ENCODE measurements around the gene PDZD7.

Gene PDZD7

DNA sequence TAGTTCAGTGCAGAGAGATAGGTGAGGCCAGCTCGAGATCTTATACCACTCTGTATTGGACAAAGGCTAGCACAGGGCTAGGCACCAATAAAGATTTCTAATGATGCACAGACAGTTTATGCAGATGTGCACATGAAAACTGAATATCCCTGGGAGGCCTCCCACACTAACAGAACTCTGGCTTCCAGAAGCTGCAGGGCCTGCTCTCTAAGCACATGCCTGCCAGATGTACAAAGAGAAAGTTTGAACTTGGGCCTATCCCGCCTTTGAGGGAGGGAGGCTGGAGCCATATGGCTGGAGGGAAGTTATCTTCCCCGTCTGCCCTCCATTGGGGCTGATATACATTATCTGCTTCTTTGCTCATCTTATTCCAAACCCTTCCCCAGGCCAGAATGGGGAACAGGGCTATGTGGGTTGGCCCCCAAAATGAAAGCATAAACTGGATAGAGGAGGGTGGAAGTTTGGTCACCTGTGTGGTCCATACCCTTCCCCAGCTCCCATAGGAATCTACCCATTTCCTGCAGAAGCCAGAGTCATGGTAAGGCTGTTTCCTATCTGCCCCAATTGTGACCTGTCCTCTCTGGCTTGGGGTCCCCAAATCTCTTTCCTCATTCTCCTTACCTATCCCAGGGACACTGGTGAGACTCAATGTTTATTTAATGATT, 34.7 kb upstream of the PDZD7 start:
- CTCF ChIA-PET, result interaction anchor here (1.2 to 11.9 kb wide), 5 partner anchors 13 to 77 kb away, joined by 5 to 140 read pairs (median 45); no protein-coding TSS in a partner anchor
- no peak for DNase-seq
- Mint-ChIP-seq H3K36me3 (no peaks in the 10 kb centered on the region), H3K27me3 (peaks cover 70% of the 10 kb centered on the region), H3K9me3 (no peaks in the 10 kb centered on the region), H3K27ac (peak overlapping the region; percentile 33), H3K4me1 (peaks cover 43% of the 10 kb centered on the region), H3K4me3 (no peak overlapping the region)

DNA sequence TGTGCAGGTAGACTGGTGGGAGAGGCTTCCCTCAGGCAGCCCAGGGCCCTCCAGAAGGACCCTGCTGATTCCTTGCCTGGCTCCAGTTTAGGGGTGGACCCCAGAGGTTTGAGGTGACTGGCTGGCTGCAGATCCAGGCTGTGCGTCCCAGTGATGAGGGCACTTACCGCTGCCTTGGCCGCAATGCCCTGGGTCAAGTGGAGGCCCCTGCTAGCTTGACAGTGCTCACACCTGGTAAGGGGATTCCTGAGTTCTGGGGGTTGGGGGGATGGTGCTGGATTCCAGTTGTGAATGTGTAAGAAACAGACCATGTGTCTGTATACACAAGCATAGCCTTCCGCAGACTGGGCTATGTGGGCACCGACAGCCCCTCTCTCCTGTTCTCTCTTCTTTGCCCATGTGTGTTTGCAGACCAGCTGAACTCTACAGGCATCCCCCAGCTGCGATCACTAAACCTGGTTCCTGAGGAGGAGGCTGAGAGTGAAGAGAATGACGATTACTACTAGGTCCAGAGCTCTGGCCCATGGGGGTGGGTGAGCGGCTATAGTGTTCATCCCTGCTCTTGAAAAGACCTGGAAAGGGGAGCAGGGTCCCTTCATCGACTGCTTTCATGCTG, 33.6 kb upstream of the PDZD7 start:
- CTCF ChIA-PET, result interaction anchor here (1.2 to 11.9 kb wide), 5 partner anchors 12 to 78 kb away, joined by 5 to 140 read pairs (median 45); no protein-coding TSS in a partner anchor
- Mint-ChIP-seq H3K9me3 (no peaks in the 10 kb centered on the region), H3K36me3 (peaks cover 6% of the 10 kb centered on the region), H3K4me1 (peaks cover 49% of the 10 kb centered on the region), H3K4me3 (no peak overlapping the region), H3K27me3 (peaks cover 66% of the 10 kb centered on the region), H3K27ac (no peak overlapping the region)
- DNase-seq, result no peak

DNA sequence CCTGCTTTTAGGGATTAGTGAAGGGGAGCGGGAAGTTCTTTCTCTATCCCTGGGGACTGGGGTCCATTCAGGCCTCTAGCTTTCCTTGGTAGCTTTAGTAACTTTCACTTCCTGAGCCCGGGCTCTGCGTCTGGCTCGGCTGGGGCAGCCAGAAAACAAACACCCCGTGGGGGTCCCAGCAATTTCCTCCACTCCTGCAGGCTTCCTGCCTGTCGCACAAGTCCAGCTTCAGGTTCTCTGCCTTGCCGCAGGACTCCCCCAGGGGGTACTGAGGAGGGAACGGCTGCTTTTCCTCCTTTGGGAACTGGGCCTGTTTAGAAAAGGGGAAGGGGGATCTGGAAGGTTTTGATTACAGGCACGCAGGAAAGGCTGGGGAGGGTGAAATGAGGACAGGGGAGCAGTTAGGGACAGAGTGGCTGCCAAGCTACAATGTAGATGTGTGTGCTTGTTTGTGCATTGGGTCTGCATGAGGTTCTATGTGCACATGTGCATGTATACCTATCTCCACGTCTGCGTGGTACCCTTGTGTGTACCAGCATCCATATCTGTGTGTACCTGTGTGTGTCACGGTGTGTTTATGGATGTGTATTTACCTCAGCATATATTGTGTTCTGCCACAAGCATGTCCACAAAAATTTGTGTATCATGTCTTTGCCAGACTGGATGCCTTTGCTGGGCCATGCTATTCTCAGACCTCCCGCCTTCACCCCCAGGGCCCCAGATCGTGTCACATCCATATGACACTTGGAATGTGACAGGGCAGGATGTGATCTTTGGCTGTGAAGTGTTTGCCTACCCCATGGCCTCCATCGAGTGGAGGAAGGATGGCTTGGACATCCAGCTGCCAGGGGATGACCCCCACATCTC, 32.9 kb upstream of the PDZD7 start:
- H3K27me3 Mint-ChIP-seq, result peaks cover 66% of the 10 kb centered on the region
- DNase-seq, result no peak
- no peak overlapping the region for H3K4me3 Mint-ChIP-seq
- no peaks in the 10 kb centered on the region for H3K9me3 Mint-ChIP-seq
- H3K36me3 Mint-ChIP-seq, result peaks cover 8% of the 10 kb centered on the region
- no peak overlapping the region for H3K27ac Mint-ChIP-seq
- H3K4me1 Mint-ChIP-seq, result peaks cover 56% of the 10 kb centered on the region
- CTCF ChIA-PET, result interaction anchor here (1.0 to 11.9 kb wide), 8 partner anchors 8 to 78 kb away, joined by 3 to 140 read pairs (median 31); no protein-coding TSS in a partner anchor

DNA sequence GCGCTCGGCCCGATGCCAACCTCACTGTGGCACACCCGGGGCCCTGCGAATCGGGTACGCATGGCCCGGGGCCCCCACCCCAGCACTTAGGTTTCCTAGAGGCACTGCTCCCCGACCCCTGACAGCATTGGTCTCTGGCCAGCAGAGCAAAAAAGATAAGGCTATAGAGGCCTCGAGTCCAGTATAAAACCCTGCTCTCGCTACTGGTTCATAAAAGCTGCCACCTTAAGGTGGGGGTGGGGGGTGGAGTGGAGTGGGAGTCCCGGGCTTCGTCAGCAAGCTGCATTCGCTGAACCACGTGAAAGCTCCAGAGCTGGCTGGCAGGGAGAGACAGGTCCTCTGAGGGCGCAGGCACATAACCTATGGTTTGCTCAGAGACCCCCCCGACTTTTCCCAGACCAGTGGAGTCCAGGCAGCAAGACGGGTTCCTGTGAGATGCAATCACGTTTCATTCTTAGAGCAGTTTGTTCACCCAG, 32.2 kb upstream of the PDZD7 start:
- no peak overlapping the region for H3K4me3 Mint-ChIP-seq
- H3K36me3 Mint-ChIP-seq, result peaks cover 8% of the 10 kb centered on the region
- peaks cover 66% of the 10 kb centered on the region for H3K27me3 Mint-ChIP-seq
- H3K4me1 Mint-ChIP-seq, result peaks cover 60% of the 10 kb centered on the region
- DNase-seq, result no peak
- CTCF ChIA-PET, result interaction anchor here (1.0 to 11.9 kb wide), 5 partner anchors 9 to 79 kb away, joined by 3 to 140 read pairs (median 17); no protein-coding TSS in a partner anchor
- H3K27ac Mint-ChIP-seq, result no peak overlapping the region
- H3K9me3 Mint-ChIP-seq, result no peaks in the 10 kb centered on the region

DNA sequence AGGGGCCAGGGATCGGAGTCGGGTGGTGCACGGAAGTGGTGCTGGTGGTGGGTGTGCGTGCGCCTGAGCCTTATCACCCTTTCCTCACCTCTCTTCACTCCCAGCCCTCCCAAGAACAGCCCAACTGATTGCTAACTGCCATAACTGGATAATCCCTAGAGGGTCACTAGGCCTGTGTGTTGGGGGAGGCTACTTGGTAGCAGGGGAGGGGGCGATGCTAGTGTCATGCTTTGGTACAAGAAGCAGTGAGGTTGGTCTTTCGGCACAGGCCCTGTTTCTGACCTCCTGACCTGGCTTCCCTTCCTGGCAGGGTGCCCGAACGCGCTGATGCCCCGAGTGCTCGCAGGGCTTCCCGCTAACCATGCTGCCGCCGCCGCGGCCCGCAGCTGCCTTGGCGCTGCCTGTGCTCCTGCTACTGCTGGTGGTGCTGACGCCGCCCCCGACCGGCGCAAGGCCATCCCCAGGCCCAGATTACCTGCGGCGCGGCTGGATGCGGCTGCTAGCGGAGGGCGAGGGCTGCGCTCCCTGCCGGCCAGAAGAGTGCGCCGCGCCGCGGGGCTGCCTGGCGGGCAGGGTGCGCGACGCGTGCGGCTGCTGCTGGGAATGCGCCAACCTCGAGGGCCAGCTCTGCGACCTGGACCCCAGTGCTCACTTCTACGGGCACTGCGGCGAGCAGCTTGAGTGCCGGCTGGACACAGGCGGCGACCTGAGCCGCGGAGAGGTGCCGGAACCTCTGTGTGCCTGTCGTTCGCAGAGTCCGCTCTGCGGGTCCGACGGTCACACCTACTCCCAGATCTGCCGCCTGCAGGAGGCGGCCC, 31.5 kb upstream of the PDZD7 start:
- Mint-ChIP-seq H3K4me3 (peak overlapping the region; percentile 52), H3K9me3 (no peaks in the 10 kb centered on the region), H3K4me1 (peaks cover 59% of the 10 kb centered on the region), H3K36me3 (peaks cover 8% of the 10 kb centered on the region), H3K27me3 (peaks cover 60% of the 10 kb centered on the region), H3K27ac (no peak overlapping the region)
- CTCF ChIA-PET, result interaction anchor here (0.9 to 11.9 kb wide), 7 partner anchors 9 to 79 kb away, joined by 3 to 140 read pairs (median 4); no protein-coding TSS in a partner anchor
- peak; percentile 69 for DNase-seq

DNA sequence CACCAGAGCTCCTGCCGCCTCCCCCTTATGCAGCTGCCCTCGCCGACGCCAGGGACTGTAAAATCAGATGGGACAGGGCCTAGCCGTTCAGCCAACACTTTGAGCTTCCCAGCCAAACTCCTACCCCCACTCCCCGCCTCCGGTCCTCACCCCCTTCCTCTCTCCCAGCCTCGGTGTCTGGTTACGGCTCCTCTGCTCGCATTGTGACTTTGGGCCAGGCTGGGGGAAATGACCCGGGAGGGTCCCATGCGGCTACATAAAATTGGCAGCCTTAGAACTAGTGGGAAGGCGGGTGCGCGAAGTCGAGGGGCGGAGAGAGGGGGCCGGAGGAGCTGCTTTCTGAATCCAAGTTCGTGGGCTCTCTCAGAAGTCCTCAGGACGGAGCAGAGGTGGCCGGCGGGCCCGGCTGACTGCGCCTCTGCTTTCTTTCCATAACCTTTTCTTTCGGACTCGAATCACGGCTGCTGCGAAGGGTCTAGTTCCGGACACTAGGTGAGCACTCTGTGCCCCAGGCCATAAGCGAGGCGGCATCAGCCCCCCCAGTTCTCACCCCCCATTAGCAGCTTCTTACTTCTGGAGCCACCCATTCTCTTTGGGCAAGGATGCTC, 30.8 kb upstream of the PDZD7 start, which contains the start of gene KAZALD1:
Gene KAZALD1 (plus strand): TSS at position 366 of the 608 bp plus-strand sequence. CDS start 604 bp downstream, outside the sequence.
- peak within 1 kb of the TSS; percentile 75 for H3K4me3 Mint-ChIP-seq
- peaks cover 11% of the 10 kb centered on the region for H3K36me3 Mint-ChIP-seq
- H3K27me3 Mint-ChIP-seq, result peaks cover 53% of the 10 kb centered on the region
- H3K27ac Mint-ChIP-seq, result peak within 1 kb of the TSS; percentile 81
- CTCF ChIA-PET, result interaction anchor here (0.9 to 11.9 kb wide), 7 partner anchors 9 to 80 kb away, joined by 3 to 140 read pairs (median 5); no protein-coding TSS in a partner anchor
- peaks cover 57% of the 10 kb centered on the region for H3K4me1 Mint-ChIP-seq
- no peaks in the 10 kb centered on the region for H3K9me3 Mint-ChIP-seq
- DNase-seq, result no peak

DNA sequence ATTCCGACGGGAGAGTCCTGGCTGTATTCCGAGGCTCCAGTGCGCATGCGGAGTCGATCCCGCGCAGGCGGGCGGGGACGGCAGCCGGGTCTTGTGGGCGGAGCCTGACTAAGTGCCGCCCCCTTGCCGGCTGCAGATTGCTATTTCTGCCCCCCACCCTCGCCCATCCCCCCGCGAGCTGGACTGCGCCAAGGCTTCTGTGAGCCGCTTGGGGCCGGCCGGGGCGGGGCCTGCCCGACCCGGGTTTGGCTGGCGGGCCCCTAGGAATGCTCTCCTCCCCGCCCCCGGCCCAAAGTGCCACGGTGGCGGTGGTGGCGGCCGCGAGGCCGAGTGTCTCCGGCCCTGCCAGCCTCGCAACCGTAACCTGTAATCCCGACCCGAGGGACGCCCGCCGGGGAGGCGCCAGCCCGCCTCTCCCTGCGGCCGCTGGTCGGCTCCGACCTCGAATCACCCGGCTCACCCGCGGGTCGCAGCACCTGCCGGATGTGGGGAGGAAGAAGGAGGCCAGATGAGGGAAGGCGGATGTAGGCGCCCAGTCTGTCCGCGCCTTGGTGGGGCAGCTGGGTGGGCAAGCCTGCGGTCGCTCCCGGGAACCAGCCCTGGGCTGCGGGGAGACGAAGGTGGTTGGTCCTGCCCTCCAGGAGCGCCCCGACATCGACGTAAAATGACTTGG, 30.2 kb upstream of the PDZD7 start:
- Mint-ChIP-seq H3K27me3 (peaks cover 47% of the 10 kb centered on the region), H3K4me1 (peaks cover 57% of the 10 kb centered on the region)

DNA sequence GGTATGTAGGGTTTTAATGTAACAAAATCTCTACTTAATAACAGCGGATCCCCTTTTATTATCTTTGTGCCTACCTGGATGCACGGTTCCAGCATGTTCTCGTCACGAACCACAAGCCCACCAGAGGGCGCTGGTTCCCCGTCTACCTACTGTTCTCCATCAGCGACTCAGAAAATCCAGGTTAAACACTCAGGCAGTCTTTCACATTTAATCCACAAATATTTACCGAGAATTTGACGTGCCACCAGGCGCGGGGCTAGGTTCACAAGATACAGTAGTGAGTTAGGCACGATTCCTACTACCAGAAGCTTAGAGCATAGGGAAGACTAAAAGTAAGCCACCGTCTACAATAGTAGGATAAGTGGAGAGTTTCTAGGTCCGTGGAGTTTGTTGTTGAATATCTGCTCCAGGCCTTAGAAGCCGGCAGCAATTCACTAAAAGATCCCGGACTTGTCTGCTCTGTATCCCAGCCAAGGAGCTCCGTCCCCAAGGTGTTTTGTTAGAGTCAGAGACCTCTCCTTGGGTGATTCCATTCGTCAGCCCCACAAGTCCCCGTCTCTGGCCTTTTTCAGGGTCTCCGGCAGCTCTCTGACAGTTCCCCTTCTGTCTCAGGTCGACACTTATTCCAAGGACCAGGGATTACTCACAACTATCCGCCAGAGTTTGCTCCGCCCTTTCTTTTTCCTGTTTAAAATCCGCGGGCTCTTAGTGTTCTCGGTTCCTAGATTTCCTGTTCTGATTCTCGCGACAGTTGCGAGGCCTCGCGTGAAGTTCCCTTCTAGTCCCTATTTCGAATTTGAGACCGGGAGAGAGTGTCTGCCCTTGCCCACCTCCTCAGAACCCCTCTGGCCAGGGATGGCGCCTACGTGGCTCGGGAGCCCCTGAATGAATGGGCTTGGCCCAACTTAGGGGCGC, 29.4 kb upstream of the PDZD7 start:
- DNase-seq, result peak; percentile 94
- Mint-ChIP-seq H3K27me3 (peaks cover 39% of the 10 kb centered on the region), H3K4me1 (peaks cover 53% of the 10 kb centered on the region), H3K27ac (peak overlapping the region; percentile 81), H3K36me3 (peaks cover 18% of the 10 kb centered on the region), H3K4me3 (peak overlapping the region; percentile 75), H3K9me3 (no peaks in the 10 kb centered on the region)
- CTCF ChIA-PET, result interaction anchor here (0.6 to 11.9 kb wide), 12 partner anchors 7 to 932 kb away, joined by 3 to 140 read pairs (median 4); no protein-coding TSS in a partner anchor

More for the DNA sequence above, 30.2 kb upstream of the PDZD7 start:
- peak overlapping the region; percentile 75 for H3K4me3 Mint-ChIP-seq
- H3K9me3 Mint-ChIP-seq, result no peaks in the 10 kb centered on the region
- DNase-seq, result peak; percentile 92
- CTCF ChIA-PET, result interaction anchor here (0.6 to 11.9 kb wide), 13 partner anchors 8 to 931 kb away, joined by 3 to 140 read pairs (median 4); no protein-coding TSS in a partner anchor
- peak overlapping the region; percentile 81 for H3K27ac Mint-ChIP-seq
- peaks cover 16% of the 10 kb centered on the region for H3K36me3 Mint-ChIP-seq

DNA sequence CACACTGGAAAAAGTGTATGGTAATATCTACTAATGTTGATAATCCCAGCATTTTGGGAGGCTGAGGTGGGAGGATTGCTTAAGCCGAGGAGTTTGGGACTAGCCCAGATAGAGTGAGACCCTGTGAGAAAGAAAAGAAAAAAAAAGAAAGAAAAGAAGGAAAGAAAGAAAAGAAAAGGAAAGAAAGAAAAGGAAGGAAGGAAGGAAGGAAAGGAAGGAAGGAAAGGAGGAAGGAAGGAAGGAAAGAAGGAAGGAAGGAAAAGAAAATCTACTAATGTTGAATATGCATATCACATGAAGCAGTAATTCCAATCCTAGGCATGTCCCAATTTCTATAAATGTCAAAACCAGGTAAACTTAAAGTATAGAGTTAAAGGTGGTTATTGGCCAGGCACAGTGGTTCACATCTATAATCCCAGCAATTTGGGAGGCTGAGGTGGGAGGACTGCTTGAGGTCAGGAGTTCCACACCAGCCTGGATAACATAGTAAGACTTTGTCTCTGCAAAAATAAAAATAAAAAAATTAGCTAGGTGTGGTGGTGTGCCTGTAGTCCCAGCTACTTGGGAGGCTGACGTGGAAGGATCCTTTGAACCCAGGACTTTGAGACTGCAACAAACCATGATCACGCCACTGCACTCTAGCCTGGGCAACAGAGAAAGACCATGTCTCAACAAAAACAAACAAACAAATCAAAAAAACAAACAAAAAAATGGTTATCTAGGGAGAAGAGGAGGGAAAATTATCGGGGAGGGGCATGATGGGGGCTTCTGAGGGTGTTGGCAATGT, 25.6 kb upstream of the PDZD7 start:
- peaks cover 23% of the 10 kb centered on the region for H3K36me3 Mint-ChIP-seq
- no peaks in the 10 kb centered on the region for H3K9me3 Mint-ChIP-seq
- H3K27ac Mint-ChIP-seq, result no peak overlapping the region
- H3K4me3 Mint-ChIP-seq, result no peak overlapping the region
- DNase-seq, result no peak
- H3K27me3 Mint-ChIP-seq, result peaks cover 1% of the 10 kb centered on the region
- CTCF ChIA-PET, result interaction anchor here (0.9 to 7.5 kb wide), 6 partner anchors 8 to 86 kb away, joined by 3 to 140 read pairs (median 6); partner anchors contain the start of gene KAZALD1
- peaks cover 42% of the 10 kb centered on the region for H3K4me1 Mint-ChIP-seq

DNA sequence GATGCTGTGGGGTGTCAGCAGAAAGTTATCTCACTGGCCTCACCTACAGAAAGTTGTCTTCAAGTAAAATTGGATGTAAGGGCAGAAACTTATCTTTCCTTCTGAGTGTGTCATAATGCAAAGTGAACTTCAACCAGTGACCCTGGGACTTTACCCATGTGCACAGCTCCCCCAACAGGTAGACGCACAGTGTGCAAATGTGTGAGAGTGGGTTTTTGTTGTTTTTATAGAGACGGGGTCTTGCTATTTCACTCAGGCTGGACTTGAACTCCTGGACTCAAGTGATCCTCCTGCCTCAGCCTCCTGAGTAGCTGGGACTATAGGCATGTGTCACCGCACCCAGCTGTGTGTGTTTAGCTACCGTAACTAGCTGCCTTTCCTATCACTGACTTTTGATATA, 24.5 kb upstream of the PDZD7 start:
- no peaks in the 10 kb centered on the region for H3K9me3 Mint-ChIP-seq
- H3K36me3 Mint-ChIP-seq, result peaks cover 23% of the 10 kb centered on the region
- peaks cover 46% of the 10 kb centered on the region for H3K4me1 Mint-ChIP-seq
- H3K4me3 Mint-ChIP-seq, result no peak overlapping the region
- CTCF ChIA-PET, result interaction anchor here (1.1 to 7.5 kb wide), 4 partner anchors 9 to 87 kb away, joined by 3 to 140 read pairs (median 26); partner anchors contain the start of gene KAZALD1
- H3K27me3 Mint-ChIP-seq, result peaks cover 6% of the 10 kb centered on the region
- DNase-seq, result no peak
- no peak overlapping the region for H3K27ac Mint-ChIP-seq

DNA sequence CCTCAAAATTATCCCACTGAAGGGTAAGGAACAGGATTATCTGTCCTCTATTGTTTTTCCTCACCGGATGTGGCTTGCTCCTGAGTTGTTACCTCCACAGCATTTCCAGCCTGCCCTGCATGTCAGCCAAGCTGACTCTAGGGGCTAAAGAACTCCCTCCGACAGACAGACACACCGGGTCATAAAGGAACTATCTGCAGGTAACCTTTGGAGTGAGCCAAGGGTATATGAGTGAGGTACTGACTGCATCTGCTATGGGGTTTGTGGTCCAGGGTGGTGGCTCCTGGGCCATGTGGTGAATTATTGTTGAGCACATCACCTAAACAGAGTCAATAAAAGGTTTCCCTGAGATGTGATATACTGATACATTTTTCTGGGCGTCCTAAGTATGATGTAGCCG, 23.9 kb upstream of the PDZD7 start:
- no peak overlapping the region for H3K4me3 Mint-ChIP-seq
- H3K4me1 Mint-ChIP-seq, result peaks cover 47% of the 10 kb centered on the region
- DNase-seq, result no peak
- H3K36me3 Mint-ChIP-seq, result peaks cover 21% of the 10 kb centered on the region
- peaks cover 11% of the 10 kb centered on the region for H3K27me3 Mint-ChIP-seq
- H3K27ac Mint-ChIP-seq, result no peak overlapping the region
- H3K9me3 Mint-ChIP-seq, result no peaks in the 10 kb centered on the region
- CTCF ChIA-PET, result interaction anchor here (5.9 to 7.5 kb wide), 2 partner anchors 9 to 14 kb away, joined by 46 to 140 read pairs; partner anchors contain the start of gene KAZALD1

Data from activated naive CD4-positive, alpha-beta T cell treated with anti-CD3 and anti-CD28 coated beads, Interleukin-2, amount 10 ng/mL, durations not matched to agents 7 days and 5 days (primary cell).